Gastroesophageal sphincter (tissue), 3 donors: ENCODE data around the gene OPRL1.

ENCODE experiments used
- EP300 ChIP-seq: sonication (generic); formaldehyde crosslinking; IDR thresholded peaks from one replicate; pipeline ENCODE4 v1.6.1; 2017; ENCODE audit warnings: antibody characterized with exemption, mild to moderate bottlenecking
- POLR2A ChIP-seq, 2 donors: fragments of 450-650 bp; IDR thresholded peaks; one replicate each; pipeline ENCODE4 v1.6.1; 2017; ENCODE audit warnings: antibody characterized with exemption in 2 of 2, mild to moderate bottlenecking in 2 of 2, moderate library complexity in 1 of 2
- TF ChIP-seq, protein P1 (sequence below), 4 experiments: fragments of 200-600 bp in 2 of 4; fragments of 450-650 bp in 2 of 4; sonication (generic) in 1 of 4; IDR thresholded peaks; one replicate each; pipeline ENCODE4 v1.5.1; 2017 to 2019; ENCODE audit warnings: antibody characterized with exemption in 4 of 4, mild to moderate bottlenecking in 2 of 4, moderate library complexity in 2 of 4

- TF ChIP-seq POLR2A (IDR thresholded peaks at IDR 0.05), result no peak
- TF ChIP-seq, protein P1, sequence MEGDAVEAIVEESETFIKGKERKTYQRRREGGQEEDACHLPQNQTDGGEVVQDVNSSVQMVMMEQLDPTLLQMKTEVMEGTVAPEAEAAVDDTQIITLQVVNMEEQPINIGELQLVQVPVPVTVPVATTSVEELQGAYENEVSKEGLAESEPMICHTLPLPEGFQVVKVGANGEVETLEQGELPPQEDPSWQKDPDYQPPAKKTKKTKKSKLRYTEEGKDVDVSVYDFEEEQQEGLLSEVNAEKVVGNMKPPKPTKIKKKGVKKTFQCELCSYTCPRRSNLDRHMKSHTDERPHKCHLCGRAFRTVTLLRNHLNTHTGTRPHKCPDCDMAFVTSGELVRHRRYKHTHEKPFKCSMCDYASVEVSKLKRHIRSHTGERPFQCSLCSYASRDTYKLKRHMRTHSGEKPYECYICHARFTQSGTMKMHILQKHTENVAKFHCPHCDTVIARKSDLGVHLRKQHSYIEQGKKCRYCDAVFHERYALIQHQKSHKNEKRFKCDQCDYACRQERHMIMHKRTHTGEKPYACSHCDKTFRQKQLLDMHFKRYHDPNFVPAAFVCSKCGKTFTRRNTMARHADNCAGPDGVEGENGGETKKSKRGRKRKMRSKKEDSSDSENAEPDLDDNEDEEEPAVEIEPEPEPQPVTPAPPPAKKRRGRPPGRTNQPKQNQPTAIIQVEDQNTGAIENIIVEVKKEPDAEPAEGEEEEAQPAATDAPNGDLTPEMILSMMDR (IDR thresholded peaks at IDR 0.05), result no peak
- no peak for TF ChIP-seq EP300
These were observed 39.4 kb downstream of the OPRL1 start for GRCh38 chr20:64119301-64119680.
